GM12891 (cell line): Measurements from ENCODE around the gene EMB.
A peak's percentile ranks its signal among the peaks of the same experiment; 100 is the strongest.
"Not testable (repeated sequence)": the region's sequence is repeated elsewhere in the genome, so short reads cannot be mapped to it uniquely, and the experiment has no call there.

Experiments
- DNase-seq: peaks from one replicate; pipeline ENCODE4 v3.0.0; 2011; ENCODE audit warnings: low spot score; ENCODE audit not compliant: insufficient read length
- FAIRE-seq: peaks from 2 replicates; lab custom pipeline; 2011; peaks lifted over from hg19 to GRCh38; lab: Jason Lieb, UNC
- PAX5 ChIP-seq: IDR thresholded peaks from 2 replicates; pipeline ENCODE4 v1.6.1; 2011; ENCODE audit warnings: low read length, moderate library complexity, mild to moderate bottlenecking; ENCODE audit not compliant: insufficient read depth, severe bottlenecking
- POLR2A ChIP-seq: IDR thresholded peaks from 2 replicates; pipeline ENCODE4 v1.6.1; 2011; ENCODE audit warnings: low read depth, low read length, control low read depth
- POLR2AphosphoS5 ChIP-seq: IDR thresholded peaks from 2 replicates; pipeline ENCODE4 v1.6.1; 2011; ENCODE audit warnings: low read depth, low read length, control low read depth
- POU2F2 ChIP-seq: IDR thresholded peaks from 2 replicates; pipeline ENCODE4 v1.6.1; 2011; ENCODE audit warnings: low read depth, mild to moderate bottlenecking, control low read depth, low read length, moderate library complexity
- SPI1 ChIP-seq: IDR thresholded peaks from 2 replicates; pipeline ENCODE4 v1.6.1; 2011; ENCODE audit warnings: low read depth, low read length, control low read depth
- TAF1 ChIP-seq: IDR thresholded peaks from 2 replicates; pipeline ENCODE4 v1.6.1; 2011; ENCODE audit warnings: low read depth, low read length, control low read depth

The EMB gene

GRCh38 chr5:50420343-50420935 is 20.6 kb downstream of the EMB start:
- DNase-seq (no peak), FAIRE-seq (no peak)
- TF ChIP-seq POLR2AphosphoS5 (no peak), POLR2A (no peak), SPI1 (no peak), PAX5 (no peak), POU2F2 (no peak), TAF1 (no peak)

- FAIRE-seq, DNase-seq: not testable (repeated sequence)
These were observed 21.4 kb downstream of the EMB start for GRCh38 chr5:50419656-50420055.

GRCh38 chr5:50416637-50417036 is 24.5 kb downstream of the EMB start:
- FAIRE-seq = peak; percentile 38
- not testable (repeated sequence) for DNase-seq

GRCh38 chr5:50415912-50416311 is 25.2 kb downstream of the EMB start:
- no peak for DNase-seq
- TF ChIP-seq POU2F2 = peak; percentile 27; the same call in 1 of the 2 replicates
- no peak for TF ChIP-seq TAF1
- no peak for TF ChIP-seq POLR2AphosphoS5
- peak; percentile 71 for FAIRE-seq

- not testable (repeated sequence) for FAIRE-seq, DNase-seq
These were observed 30.2 kb downstream of the EMB start for GRCh38 chr5:50410932-50411331.

- TF ChIP-seq POLR2A (no peak), PAX5 (no peak), POU2F2 (no peak), POLR2AphosphoS5 (no peak), SPI1 (no peak), TAF1 (no peak)
- FAIRE-seq (no peak), DNase-seq (no peak)
These were observed 34.2 kb downstream of the EMB start for GRCh38 chr5:50406877-50407276.

GRCh38 chr5:50401336-50401735 is 39.8 kb downstream of the EMB start:
- DNase-seq (no peak), FAIRE-seq (no peak)
- TF ChIP-seq PAX5 (no peak), TAF1 (no peak), SPI1 (no peak), POLR2A (no peak), POLR2AphosphoS5 (no peak), POU2F2 (no peak)

GRCh38 chr5:50393925-50394609 is 47.0 kb downstream of the EMB start:
- not testable (repeated sequence) for DNase-seq, FAIRE-seq

- DNase-seq, FAIRE-seq: not testable (repeated sequence)
These were observed 48.8 kb downstream of the EMB start for GRCh38 chr5:50392289-50392688.

- FAIRE-seq, DNase-seq: not testable (repeated sequence)
These were observed 56.7 kb downstream of the EMB start for GRCh38 chr5:50384381-50384780.

GRCh38 chr5:50376696-50377095 is 64.4 kb downstream of the EMB start:
- DNase-seq, FAIRE-seq: not testable (repeated sequence)

- not testable (repeated sequence) for DNase-seq, FAIRE-seq
These were observed 71.6 kb downstream of the EMB start for GRCh38 chr5:50369287-50370033.
